H7 (cell line): ENCODE results near the gene PSME2. TPM values are rescaled to one million over a fixed set of nuclear protein-coding genes. Genes with fewer than 3 reads are reported as not detected.

Experiments used
- DNase-seq: peaks from one replicate; pipeline ENCODE4 v3.0.0; 2012
- H3K27me3 ChIP-seq: 2 replicates; pipeline ENCODE4 v1.6.0; 2011; ENCODE audit warnings: mild to moderate bottlenecking, low read length; ENCODE audit not compliant: control insufficient read depth, insufficient read depth
- H3K36me3 ChIP-seq: replicated peaks from 2 replicates; pipeline ENCODE4 v1.5.1; 2011; ENCODE audit warnings: low read length; ENCODE audit not compliant: control insufficient read depth, insufficient read depth
- H3K4me3 ChIP-seq: 2 replicates; pipeline ENCODE4 v1.5.1; 2011; ENCODE audit warnings: low read depth, mild to moderate bottlenecking, control low read depth, low read length, moderate library complexity; ENCODE audit not compliant: insufficient read depth
- total RNA-seq: library from RNA; depleted of rRNA; stranded (reverse); fragments of >200 nt; shearing (Covaris generic); gene quantifications from 2 replicates; pipeline ENCODE4 v1.2.3, GENCODE V29; 2014

PSME2 gene
- total RNA-seq, 1 experiment from 2014 or later = 134 TPM

GRCh38 chr14:24150567-24150966 is 4.2 kb upstream of the PSME2 start:
- Histone ChIP-seq H3K36me3 (peaks cover 40% of the 10 kb centered on the region), H3K27me3 (no peaks in the 10 kb centered on the region), H3K4me3 (no peak overlapping the region)
- DNase-seq = no peak

- Histone ChIP-seq H3K4me3 (no peak overlapping the region), H3K27me3 (no peaks in the 10 kb centered on the region), H3K36me3 (peaks cover 36% of the 10 kb centered on the region)
- DNase-seq = no peak
These were observed 3.7 kb upstream of the PSME2 start for GRCh38 chr14:24150061-24150460.

GRCh38 chr14:24149302-24149969 is 3.0 kb upstream of the PSME2 start:
- no peak overlapping the region for H3K4me3 ChIP-seq
- H3K27me3 ChIP-seq = no peaks in the 10 kb centered on the region
- peaks cover 34% of the 10 kb centered on the region for H3K36me3 ChIP-seq
- no peak for DNase-seq

- no peak for DNase-seq
- no peaks in the 10 kb centered on the region for H3K27me3 ChIP-seq
- H3K4me3 ChIP-seq = peak overlapping the region; percentile 84
- peaks cover 35% of the 10 kb centered on the region for H3K36me3 ChIP-seq
These were observed 1.5 kb upstream of the PSME2 start for GRCh38 chr14:24147761-24148428.

GRCh38 chr14:24146978-24147760 is 759 bp upstream of the PSME2 start, which contains the start of gene RNF31:
RNF31 (plus strand) TSS chr14:24147498; CDS start chr14:24147699, 201 bp downstream.
- peak; percentile 99 for DNase-seq
- Histone ChIP-seq H3K4me3 (peak within 1 kb of the TSS; percentile 84), H3K27me3 (no peaks in the 10 kb centered on the region), H3K36me3 (peaks cover 34% of the 10 kb centered on the region)

GRCh38 chr14:24145690-24146452 is 539 bp downstream of the PSME2 start:
- peaks cover 23% of the 10 kb centered on the region for H3K36me3 ChIP-seq
- peak overlapping the region; percentile 69 for H3K4me3 ChIP-seq
- DNase-seq = no peak
- no peaks in the 10 kb centered on the region for H3K27me3 ChIP-seq

- H3K4me3 ChIP-seq = no peak overlapping the region
- H3K27me3 ChIP-seq = no peaks in the 10 kb centered on the region
- peaks cover 19% of the 10 kb centered on the region for H3K36me3 ChIP-seq
- no peak for DNase-seq
These were observed 1.2 kb downstream of the PSME2 start for GRCh38 chr14:24145219-24145618.

- Histone ChIP-seq H3K4me3 (no peak overlapping the region), H3K27me3 (no peaks in the 10 kb centered on the region), H3K36me3 (peaks cover 17% of the 10 kb centered on the region)
- no peak for DNase-seq
These were observed 2.0 kb downstream of the PSME2 start for GRCh38 chr14:24144451-24144850.

- peaks cover 20% of the 10 kb centered on the region for H3K36me3 ChIP-seq
These were observed 2.9 kb downstream of the PSME2 start for GRCh38 chr14:24143511-24143910.

GRCh38 chr14:24141097-24141880 is 5.1 kb downstream of the PSME2 start, which contains the start of gene EMC9:
EMC9 (minus strand) TSS chr14:24141591; CDS start chr14:24141304, 287 bp downstream.
- peak within 1 kb of the TSS; percentile 85 for H3K4me3 ChIP-seq
- peaks cover 26% of the 10 kb centered on the region for H3K36me3 ChIP-seq
- peaks cover 2% of the 10 kb centered on the region; the same call in 1 of the 2 replicates for H3K27me3 ChIP-seq
- DNase-seq = peak; percentile 99

More at GRCh38 chr14:24143511-24143910, 2.9 kb downstream of the PSME2 start:
- Histone ChIP-seq H3K4me3 (no peak overlapping the region), H3K27me3 (no peaks in the 10 kb centered on the region)
- no peak for DNase-seq

- DNase-seq = no peak
- H3K27me3 ChIP-seq = peaks cover 2% of the 10 kb centered on the region; the same call in 1 of the 2 replicates
- peaks cover 21% of the 10 kb centered on the region for H3K36me3 ChIP-seq
- no peak overlapping the region for H3K4me3 ChIP-seq
These were observed 7.0 kb downstream of the PSME2 start for GRCh38 chr14:24139272-24139934.

- peaks cover 17% of the 10 kb centered on the region for H3K36me3 ChIP-seq
- H3K4me3 ChIP-seq = no peak overlapping the region
- peaks cover 2% of the 10 kb centered on the region; the same call in 1 of the 2 replicates for H3K27me3 ChIP-seq
- no peak for DNase-seq
These were observed 7.8 kb downstream of the PSME2 start for GRCh38 chr14:24138396-24139271.
